HEK293T (cell line): ENCODE results near the gene EIF4G1.
"Not testable (repeated sequence)": the region's sequence is repeated elsewhere in the genome, so short reads cannot be mapped to it uniquely, and the experiment has no call there.

ENCODE experiments used
- CTCF ChIA-PET: fragments of 350-600 bp; formaldehyde crosslinking; extraction: SDS; loops from one replicate; lab custom pipeline; 2021; ENCODE audit warnings: antibody characterized with exemption, inconsistent platforms; lab: Yijun Ruan, JAX
- POLR2A ChIA-PET: fragments of 350-600 bp; formaldehyde crosslinking; extraction: SDS; loops from one replicate; lab custom pipeline; 2020; ENCODE audit warnings: antibody characterized with exemption, inconsistent platforms; lab: Yijun Ruan, JAX
- DNase-seq: peaks from one replicate; pipeline ENCODE4 v3.0.0; 2012; ENCODE audit warnings: mixed read lengths; ENCODE audit errors: extremely low spot score
- ARNT ChIP-seq: fragments of 450-650 bp; IDR thresholded peaks from 2 replicates; pipeline ENCODE4 v1.6.1; 2017; ENCODE audit warnings: mild to moderate bottlenecking
- BHLHE40 ChIP-seq: fragments of 450-650 bp; IDR thresholded peaks from 2 replicates; pipeline ENCODE4 v1.6.1; 2016; ENCODE audit warnings: mild to moderate bottlenecking, moderate library complexity, borderline replicate concordance
- CTBP1 ChIP-seq: fragments of 450-650 bp; IDR thresholded peaks from 2 replicates; pipeline ENCODE4 v1.6.1; 2016; ENCODE audit warnings: borderline replicate concordance
- ELF4 ChIP-seq: fragments of 450-650 bp; IDR thresholded peaks from 2 replicates; pipeline ENCODE4 v1.6.1; 2017; ENCODE audit warnings: antibody characterized with exemption
- FOXA1 ChIP-seq: fragments of 450-650 bp; IDR thresholded peaks from 2 replicates; pipeline ENCODE4 v1.6.1; 2016; ENCODE audit warnings: mild to moderate bottlenecking
- FOXK2 ChIP-seq: fragments of 450-650 bp; IDR thresholded peaks from 2 replicates; pipeline ENCODE4 v1.6.1; 2016; ENCODE audit warnings: mild to moderate bottlenecking
- FOXM1 ChIP-seq: fragments of 450-650 bp; IDR thresholded peaks from 2 replicates; pipeline ENCODE4 v1.6.1; 2017; ENCODE audit warnings: mild to moderate bottlenecking, borderline replicate concordance
- HDGF ChIP-seq: fragments of 450-650 bp; IDR thresholded peaks from 2 replicates; pipeline ENCODE4 v1.6.1; 2017; ENCODE audit warnings: antibody characterized with exemption, borderline replicate concordance
- L3MBTL2 ChIP-seq: fragments of 450-650 bp; conservative IDR thresholded peaks from 2 replicates; pipeline ENCODE4 v1.6.1; 2016; ENCODE audit warnings: mild to moderate bottlenecking
- LEF1 ChIP-seq: fragments of 450-650 bp; IDR thresholded peaks from 2 replicates; pipeline ENCODE4 v1.6.1; 2017; ENCODE audit warnings: mild to moderate bottlenecking, borderline replicate concordance
- NFRKB ChIP-seq: fragments of 450-650 bp; IDR thresholded peaks from 2 replicates; pipeline ENCODE4 v1.6.1; 2016; ENCODE audit warnings: mild to moderate bottlenecking, moderate library complexity
- SP1 ChIP-seq: fragments of 450-650 bp; IDR thresholded peaks from 2 replicates; pipeline ENCODE4 v1.6.1; 2017
- SUZ12 ChIP-seq: fragments of 450-650 bp; IDR thresholded peaks from 2 replicates; pipeline ENCODE4 v1.6.1; 2016; ENCODE audit warnings: mild to moderate bottlenecking
- TARDBP ChIP-seq: fragments of 450-650 bp; IDR thresholded peaks from 2 replicates; pipeline ENCODE4 v1.6.1; 2016
- ZNF384 ChIP-seq: fragments of 450-650 bp; IDR thresholded peaks from 2 replicates; pipeline ENCODE4 v1.6.1; 2016
- TF ChIP-seq, protein P1 (sequence below): fragments of 450-650 bp; IDR thresholded peaks from 2 replicates; pipeline ENCODE4 v1.6.1; 2016

Gene EIF4G1, protein sequence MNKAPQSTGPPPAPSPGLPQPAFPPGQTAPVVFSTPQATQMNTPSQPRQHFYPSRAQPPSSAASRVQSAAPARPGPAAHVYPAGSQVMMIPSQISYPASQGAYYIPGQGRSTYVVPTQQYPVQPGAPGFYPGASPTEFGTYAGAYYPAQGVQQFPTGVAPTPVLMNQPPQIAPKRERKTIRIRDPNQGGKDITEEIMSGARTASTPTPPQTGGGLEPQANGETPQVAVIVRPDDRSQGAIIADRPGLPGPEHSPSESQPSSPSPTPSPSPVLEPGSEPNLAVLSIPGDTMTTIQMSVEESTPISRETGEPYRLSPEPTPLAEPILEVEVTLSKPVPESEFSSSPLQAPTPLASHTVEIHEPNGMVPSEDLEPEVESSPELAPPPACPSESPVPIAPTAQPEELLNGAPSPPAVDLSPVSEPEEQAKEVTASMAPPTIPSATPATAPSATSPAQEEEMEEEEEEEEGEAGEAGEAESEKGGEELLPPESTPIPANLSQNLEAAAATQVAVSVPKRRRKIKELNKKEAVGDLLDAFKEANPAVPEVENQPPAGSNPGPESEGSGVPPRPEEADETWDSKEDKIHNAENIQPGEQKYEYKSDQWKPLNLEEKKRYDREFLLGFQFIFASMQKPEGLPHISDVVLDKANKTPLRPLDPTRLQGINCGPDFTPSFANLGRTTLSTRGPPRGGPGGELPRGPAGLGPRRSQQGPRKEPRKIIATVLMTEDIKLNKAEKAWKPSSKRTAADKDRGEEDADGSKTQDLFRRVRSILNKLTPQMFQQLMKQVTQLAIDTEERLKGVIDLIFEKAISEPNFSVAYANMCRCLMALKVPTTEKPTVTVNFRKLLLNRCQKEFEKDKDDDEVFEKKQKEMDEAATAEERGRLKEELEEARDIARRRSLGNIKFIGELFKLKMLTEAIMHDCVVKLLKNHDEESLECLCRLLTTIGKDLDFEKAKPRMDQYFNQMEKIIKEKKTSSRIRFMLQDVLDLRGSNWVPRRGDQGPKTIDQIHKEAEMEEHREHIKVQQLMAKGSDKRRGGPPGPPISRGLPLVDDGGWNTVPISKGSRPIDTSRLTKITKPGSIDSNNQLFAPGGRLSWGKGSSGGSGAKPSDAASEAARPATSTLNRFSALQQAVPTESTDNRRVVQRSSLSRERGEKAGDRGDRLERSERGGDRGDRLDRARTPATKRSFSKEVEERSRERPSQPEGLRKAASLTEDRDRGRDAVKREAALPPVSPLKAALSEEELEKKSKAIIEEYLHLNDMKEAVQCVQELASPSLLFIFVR (N-terminal part only)

DNA sequence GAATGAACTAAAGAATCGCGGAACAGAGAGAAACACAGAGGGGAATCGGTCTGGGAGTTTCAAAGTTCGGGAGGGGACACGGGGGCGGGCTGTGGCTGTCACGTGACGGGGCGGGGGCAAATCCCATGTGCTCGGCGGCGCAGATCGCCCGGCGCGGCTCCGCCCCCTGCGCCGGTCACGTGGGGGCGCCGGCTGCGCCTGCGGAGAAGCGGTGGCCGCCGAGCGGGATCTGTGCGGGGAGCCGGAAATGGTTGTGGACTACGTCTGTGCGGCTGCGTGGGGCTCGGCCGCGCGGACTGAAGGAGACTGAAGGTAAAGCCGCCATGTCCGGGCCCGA, at the start of gene EIF4G1:
Gene EIF4G1, plus strand, starts transcription at position 244 of the 337 bp plus-strand sequence. CDS start 1,191 bp downstream, outside the sequence.
- ChIA-PET POLR2A (no interaction called here), CTCF (no interaction called here)
- no peak for TF ChIP-seq ZNF384
- no peak for TF ChIP-seq L3MBTL2
- no peak for TF ChIP-seq BHLHE40
- TF ChIP-seq FOXK2, result no peak
- TF ChIP-seq CTBP1, result no peak
- TF ChIP-seq HDGF, result no peak
- no peak for TF ChIP-seq NFRKB
- TF ChIP-seq SP1, result no peak
- no peak for TF ChIP-seq SUZ12
- no peak for TF ChIP-seq FOXM1
- no peak for TF ChIP-seq ELF4
- no peak for TF ChIP-seq FOXA1
- no peak for TF ChIP-seq LEF1
- TF ChIP-seq, protein P1, sequence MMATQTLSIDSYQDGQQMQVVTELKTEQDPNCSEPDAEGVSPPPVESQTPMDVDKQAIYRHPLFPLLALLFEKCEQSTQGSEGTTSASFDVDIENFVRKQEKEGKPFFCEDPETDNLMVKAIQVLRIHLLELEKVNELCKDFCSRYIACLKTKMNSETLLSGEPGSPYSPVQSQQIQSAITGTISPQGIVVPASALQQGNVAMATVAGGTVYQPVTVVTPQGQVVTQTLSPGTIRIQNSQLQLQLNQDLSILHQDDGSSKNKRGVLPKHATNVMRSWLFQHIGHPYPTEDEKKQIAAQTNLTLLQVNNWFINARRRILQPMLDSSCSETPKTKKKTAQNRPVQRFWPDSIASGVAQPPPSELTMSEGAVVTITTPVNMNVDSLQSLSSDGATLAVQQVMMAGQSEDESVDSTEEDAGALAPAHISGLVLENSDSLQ, result no peak
- TF ChIP-seq TARDBP, result no peak
- no peak for TF ChIP-seq ARNT
- DNase-seq, result peak; percentile 93

DNA sequence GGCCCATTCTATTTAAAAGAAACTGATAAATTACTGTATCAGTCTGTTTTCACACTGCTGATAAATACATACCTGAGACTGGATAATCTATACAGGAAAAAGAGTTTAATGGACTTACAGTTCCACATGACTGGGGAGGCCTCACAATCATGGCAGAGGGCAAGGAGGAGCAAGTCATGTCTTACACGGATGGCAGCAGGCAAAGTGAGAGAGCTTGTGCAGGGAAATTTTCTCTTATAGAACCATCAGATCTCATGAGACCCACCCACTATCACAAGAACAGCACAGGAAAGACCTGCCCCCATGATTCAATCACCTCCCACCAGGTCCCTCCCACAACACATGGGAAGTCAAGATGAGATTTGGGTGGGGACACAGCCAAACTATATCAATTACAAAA, 47.2 kb upstream of the EIF4G1 start:
- POLR2A ChIA-PET, DNase-seq, CTCF ChIA-PET: not testable (repeated sequence)

DNA sequence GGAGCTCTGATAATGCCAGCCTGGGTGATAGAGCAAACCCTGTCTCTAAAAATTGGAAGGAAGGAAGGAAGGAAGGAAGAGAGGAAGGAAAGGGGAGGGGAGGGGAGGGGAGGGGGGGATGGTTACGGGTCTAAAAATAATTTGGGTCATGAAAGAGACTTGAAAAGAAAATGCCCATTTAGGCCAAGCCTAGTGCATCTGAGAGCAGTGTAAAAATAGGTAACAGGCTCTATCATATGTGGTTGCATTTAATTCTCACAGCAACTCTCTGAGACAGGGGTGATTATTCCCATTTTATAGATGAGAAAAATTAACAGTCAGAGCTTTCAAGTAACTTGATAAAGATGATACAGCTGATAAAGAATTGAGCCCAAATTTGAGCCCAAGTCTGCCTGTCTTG, 42.1 kb upstream of the EIF4G1 start:
- ChIA-PET CTCF (no interaction called here), POLR2A (no interaction called here)
- DNase-seq, result no peak
- TF ChIP-seq LEF1 (no peak), NFRKB (no peak), FOXM1 (no peak), FOXA1 (no peak), FOXK2 (no peak), BHLHE40 (no peak), ARNT (no peak)

DNA sequence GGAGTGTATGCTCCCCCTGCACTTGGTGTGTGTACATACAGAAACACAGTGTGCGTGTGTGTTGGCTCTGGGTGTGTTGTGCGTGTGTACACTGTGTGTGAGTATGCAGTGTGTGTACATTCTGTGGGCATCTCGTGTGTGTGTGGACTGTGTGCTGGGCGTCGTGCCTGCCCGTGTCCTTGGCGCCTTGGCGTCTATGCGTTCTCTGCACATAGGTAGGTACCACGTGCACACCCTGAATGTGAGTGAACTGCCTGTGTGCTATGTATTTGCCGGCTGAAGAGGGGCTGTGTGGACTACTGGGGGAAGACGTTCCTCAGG, 39.1 kb upstream of the EIF4G1 start:
- TF ChIP-seq BHLHE40 (no peak), FOXK2 (no peak), FOXM1 (no peak), SUZ12 (no peak)

DNA sequence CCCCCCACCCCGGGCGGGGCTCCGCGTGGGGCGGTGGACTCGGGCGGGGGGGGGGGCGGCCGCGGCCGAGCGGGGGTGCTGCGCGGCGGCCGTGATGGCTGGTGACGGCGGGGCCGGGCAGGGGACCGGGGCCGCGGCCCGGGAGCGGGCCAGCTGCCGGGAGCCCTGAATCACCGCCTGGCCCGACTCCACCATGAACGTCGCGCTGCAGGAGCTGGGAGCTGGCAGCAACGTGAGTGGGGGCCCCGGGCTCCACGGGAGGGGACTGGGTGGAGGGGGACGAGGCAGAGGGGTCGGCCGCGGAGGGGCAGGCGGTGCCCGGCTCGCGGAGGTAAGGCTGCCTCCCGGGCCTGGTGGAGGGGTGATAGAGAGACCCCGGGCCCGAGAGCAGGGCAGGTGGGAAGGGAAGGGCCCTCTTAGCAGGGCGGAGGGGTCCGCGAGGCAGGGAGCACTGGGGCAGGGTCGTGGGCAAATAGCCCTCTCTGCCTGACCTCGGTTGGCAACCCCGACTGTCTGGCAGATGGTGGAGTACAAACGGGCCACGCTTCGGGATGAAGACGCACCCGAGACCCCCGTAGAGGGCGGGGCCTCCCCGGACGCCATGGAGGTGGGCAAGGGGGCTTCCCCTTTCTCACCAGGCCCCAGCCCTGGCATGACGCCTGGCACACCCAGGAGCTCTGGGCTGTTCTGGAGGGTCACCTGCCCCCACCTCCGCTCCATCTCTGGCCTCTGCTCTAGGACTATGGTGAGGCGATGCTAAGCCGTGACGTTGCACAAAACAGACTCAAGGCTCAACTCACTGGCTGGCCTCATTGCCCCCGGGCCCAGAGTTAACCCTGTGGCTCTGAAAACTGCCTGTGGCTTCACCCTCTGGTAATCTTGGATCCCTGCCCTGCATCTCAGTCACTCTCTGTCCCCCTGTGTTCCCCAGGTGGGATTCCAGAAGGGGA, 38.2 kb upstream of the EIF4G1 start, which contains the start of gene ECE2:
Gene ECE2, plus strand, starts transcription at position 62 of the 950 bp plus-strand sequence. Its CDS starts 132 bp downstream, at position 194.
- TF ChIP-seq TARDBP (no peak), FOXM1 (no peak), SP1 (no peak), FOXK2 (no peak), FOXA1 (no peak), SUZ12 (no peak), NFRKB (no peak), CTBP1 (no peak), HDGF (no peak), ARNT (no peak), BHLHE40 (no peak), ZNF384 (no peak), LEF1 (no peak), L3MBTL2 (no peak), ELF4 (no peak)
- TF ChIP-seq, protein P1, result no peak
- CTCF ChIA-PET, result interaction anchor here (0.6 kb wide), 1 partner anchor 131 kb away, joined by 3 read pairs; no protein-coding TSS in a partner anchor
- POLR2A ChIA-PET, result no interaction called here
- DNase-seq, result no peak

More for the DNA sequence above, 39.1 kb upstream of the EIF4G1 start:
- ChIA-PET POLR2A (no interaction called here), CTCF (no interaction called here)
- DNase-seq, result no peak
